HG03439 (cell line): ENCODE measurements around the gene AIMP1.
"Not testable (repeated sequence)": the region's sequence is repeated elsewhere in the genome, so short reads cannot be mapped to it uniquely, and the experiment has no call there.

Experiments
- ATAC-seq: cut with Tn5 transposase; IDR thresholded peaks from one replicate; pipeline ENCODE4 v1.9.1; 2021; ENCODE audit warnings: mild to moderate bottlenecking, moderate library complexity; ENCODE audit not compliant: unreplicated experiment

The AIMP1 gene

GRCh38 chr4:106344647-106344970, 28.3 kb downstream of the AIMP1 start:
- ATAC-seq, result no peak

DNA sequence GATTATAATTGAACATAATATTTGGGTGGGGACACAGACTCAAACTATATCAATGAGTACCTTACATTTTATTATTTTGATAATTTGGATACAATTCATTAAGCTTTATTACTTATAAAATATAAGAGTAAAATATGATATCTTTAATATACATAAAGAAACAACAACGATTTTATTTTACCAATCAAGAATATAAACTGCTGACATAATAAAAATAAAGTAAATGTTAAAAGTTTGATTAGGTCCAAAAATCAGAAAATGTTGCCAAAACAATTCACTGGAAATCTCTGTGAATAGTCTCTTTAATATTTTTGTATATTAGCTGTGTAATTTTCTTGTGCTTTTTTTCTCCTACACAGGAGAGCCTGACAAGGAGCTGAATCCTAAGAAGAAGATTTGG, 30.8 kb downstream of the AIMP1 start:
- ATAC-seq, result no peak

DNA sequence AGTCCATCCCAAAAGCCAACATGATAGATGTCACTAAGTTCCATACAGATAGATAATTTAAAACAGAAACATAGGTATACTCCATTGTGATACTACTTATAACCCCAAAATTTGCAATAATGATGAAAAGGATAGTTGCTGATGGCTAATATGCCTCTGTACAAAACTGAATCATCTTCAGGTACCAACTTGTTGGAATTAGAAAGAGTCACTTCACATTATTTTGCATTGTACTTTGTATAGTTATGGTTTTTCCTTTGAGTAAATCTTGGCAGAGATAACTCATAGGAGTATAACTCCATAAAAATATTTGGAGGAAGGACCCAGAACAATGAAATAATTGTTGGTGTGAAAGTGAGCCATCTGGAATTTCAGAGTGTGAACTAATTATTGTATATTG, 34.7 kb downstream of the AIMP1 start:
- no peak for ATAC-seq

GRCh38 chr4:106353786-106354185, 37.4 kb downstream of the AIMP1 start:
- ATAC-seq, result no peak

- no peak for ATAC-seq
These were observed 38.8 kb downstream of the AIMP1 start for GRCh38 chr4:106355193-106355592.

- no peak for ATAC-seq
These were observed 42.5 kb downstream of the AIMP1 start for GRCh38 chr4:106358899-106359298.

DNA sequence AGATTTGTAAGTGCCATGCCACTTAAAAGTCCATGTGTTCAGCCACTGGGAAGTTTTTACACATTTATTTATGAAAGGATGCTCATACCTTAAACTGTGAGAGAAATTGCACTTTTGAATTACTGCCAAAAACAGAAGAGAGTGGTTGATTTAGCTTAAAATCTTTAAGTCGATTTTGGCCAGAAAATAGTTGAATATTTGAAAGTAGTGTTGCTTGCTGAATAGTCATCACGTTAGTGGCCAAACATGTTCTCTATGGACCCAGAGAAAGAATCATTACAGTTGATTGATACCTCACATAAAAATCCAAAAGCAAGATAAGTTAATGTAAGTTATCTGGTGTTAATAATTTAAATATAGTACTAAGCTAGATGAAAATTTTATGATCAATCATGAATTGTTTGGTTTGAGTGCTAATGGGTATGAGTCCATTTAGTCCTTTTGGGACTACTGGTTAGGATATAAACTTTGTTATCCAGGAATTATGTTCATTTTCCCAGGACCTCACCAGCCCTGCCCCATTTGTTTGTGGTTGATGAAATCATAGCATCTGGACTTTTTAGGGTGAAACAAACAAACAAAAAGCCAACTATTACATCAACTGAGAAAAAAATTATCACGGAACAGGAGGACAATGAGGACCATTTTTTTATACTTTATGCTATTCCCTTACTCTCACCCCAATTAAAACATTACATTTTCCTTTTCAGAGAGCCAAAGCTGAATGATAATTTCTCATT, 45.9 kb downstream of the AIMP1 start:
- ATAC-seq, result no peak

DNA sequence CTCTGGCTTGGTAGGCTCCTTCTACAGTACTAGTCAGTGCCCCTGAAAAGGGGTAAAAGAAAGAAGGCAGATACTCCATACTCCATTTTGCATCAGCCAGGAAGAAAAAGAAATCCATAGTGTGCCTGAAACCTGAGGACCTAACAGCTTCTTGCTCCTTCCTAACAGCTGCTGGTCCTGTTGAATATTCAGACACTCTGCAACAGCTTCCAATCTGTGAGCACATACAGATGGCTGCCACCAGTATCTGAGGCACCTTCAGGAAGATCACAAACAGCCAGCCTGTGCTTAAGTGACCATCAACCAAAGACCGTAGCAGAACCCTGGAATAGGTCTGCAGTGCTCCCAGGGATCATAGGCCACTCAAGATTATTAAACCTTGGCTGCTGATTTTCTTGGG, 47.9 kb downstream of the AIMP1 start:
- no peak for ATAC-seq

- no peak for ATAC-seq
These were observed 49.3 kb downstream of the AIMP1 start for GRCh38 chr4:106365613-106366012.

- no peak for ATAC-seq
These were observed 49.7 kb downstream of the AIMP1 start for GRCh38 chr4:106366026-106366425.

DNA sequence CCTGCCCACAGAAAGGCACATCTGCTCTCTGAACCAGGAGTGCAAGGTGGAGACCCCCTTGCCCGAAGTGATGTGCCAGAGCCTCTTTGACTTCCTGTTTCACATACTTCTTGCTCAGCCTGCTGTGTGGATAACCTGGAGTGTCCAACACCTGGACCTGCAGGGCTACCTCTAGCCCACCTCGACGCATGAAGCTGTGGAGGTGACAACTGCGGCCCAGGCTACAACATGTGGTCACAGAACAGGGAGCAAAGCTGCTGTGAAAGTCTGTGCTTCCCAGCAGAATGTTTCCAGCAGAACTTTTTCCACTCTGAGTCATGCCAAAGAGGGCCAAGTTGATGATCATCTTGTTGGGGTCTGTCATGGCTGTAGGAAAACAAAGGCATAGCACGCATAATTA, 50.7 kb downstream of the AIMP1 start:
- no peak for ATAC-seq

DNA sequence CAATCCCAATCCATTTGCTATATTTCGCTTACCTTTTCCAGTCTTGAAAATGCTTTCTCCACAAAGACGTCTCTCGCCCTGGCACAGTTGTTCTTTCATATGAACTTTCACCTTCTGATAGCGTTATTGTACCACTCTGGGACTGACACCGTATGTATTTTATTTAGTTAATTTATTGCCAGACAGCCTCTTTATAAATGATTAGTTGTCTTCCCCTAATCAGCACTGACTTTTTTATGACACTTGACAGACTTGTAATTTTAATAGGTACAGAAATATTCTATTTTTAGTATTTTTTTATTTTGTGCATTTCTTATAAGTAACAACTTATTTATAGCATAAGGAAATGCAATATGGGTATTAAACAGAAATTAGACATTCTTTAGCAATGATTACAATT, 52.3 kb downstream of the AIMP1 start, which contains the start of gene GIMD1:
GIMD1 (minus strand) TSS at position 101 of the 400 bp plus-strand sequence. CDS start 1,343 bp downstream, outside the sequence.
- no peak for ATAC-seq

DNA sequence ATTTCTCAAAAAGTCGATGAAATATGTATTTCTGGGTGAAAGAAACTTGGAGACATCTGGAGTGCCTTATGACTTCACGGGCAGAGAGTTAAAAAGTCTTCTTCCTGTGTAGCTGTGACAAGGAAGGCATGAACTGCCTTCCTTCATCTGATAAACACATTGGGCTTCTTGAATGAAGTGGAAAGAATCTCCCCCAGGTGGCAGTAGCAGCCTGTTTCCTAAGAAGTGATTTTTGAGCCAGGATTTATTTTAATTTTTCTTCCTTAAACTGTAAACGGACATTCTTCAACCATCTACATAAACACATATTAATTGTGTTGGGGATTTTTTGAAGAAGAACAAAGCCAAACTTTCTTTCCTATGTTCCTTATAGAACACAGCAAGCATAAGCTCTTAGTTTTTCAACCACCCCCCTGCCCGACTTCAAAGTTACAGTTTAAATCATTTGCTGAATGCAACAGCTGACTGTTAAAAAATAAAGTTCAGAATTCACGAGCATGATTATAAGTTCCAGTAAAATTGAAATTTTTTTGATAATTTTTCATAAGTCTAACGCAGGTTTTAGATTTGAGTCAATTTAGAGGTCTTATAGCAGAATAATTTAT, 53.2 kb downstream of the AIMP1 start:
- no peak for ATAC-seq

GRCh38 chr4:106370214-106370613, 53.9 kb downstream of the AIMP1 start:
- ATAC-seq, result no peak

DNA sequence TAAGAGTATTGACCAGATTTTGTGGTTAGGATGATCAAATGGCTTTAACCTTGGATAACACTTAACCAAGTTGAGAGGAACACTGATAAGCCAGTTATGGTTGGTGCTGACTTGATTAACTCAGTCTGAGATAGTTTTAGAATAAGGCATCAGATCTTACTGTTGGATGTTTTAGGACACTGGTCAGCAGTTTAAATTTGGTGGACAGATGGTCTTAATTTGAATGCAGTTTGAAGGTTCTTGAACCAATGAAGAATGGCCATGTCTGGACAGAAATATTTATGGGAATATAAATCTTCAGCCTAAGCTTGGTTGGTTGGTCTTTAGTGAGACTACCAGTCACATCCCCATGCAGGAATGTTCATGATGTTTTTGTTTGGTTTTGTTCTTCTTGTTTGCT, 54.8 kb downstream of the AIMP1 start:
- ATAC-seq, result no peak

GRCh38 chr4:106373026-106373425, 56.7 kb downstream of the AIMP1 start:
- no peak for ATAC-seq

DNA sequence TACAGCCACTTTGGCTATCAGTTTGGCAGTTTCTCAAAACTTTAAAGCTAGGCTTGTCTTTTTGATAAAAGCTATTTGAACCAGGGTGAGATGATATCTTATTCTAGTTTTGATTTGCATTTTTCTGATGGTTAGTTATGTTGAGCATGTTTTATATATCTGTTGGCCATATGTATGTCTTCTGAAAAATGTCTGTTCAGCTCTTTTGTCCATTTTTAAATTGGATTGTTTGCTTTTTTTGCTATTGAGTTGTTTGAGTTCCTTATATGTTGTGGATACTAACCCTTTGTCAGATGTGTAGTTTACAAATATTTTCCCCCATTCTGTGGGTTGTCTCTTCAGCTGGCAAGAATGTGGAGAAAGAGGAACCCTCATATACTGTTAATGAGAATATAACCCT, 63.8 kb downstream of the AIMP1 start:
- ATAC-seq, result no peak

- ATAC-seq, result no peak
These were observed 68.5 kb downstream of the AIMP1 start for GRCh38 chr4:106384878-106385277.

DNA sequence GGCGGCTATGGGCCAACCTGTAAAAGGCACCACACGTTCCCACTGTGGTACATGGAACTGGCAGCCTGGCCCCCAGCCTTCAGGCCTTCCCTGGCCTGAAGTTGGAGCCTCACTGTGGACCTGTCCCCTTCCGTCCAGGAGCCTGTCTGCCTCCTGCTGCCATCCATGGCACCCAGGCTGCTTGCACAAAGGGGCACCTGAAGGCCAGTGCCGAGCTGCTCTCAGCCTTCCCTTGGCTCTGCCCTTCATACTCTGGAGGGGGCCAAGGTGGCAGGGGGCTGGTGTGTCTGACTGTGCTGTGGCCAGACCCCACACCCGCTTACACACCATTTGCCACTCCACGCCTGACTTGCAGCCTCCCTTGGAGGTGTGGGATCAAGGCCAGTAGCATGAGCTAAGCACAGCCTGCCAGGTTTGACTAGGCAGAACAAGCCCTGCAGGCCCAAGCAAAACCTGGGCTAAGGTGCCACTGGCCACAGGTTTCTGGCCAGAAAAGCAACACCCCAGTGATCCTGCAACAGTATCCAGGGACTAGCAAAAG, 69.6 kb downstream of the AIMP1 start:
- ATAC-seq, result no peak

GRCh38 chr4:106395582-106395981, 79.2 kb downstream of the AIMP1 start:
- ATAC-seq, result no peak

DNA sequence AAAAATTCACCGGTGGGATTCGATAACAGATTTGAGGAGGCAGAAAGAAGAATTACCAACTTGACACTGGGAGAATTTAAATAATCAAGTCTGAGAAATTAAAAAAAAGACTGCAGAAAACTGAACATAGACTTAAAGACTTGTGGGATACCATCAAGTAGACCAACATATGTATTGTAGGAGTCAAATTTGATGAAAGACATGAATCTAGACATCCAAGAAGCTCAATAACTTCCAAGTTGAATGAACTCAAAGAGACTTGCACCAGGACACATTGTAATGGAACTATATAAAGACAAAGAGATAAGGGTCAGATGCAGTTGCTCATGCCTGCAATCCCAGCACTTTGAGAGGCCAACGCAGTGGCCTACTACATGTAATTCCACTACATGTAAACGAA, 82.5 kb downstream of the AIMP1 start:
- not testable (repeated sequence) for ATAC-seq
